ENCODE data around the gene KIF5B.
A peak's percentile ranks its signal among the peaks of the same experiment; 100 is the strongest.
"Not testable (repeated sequence)": the region's sequence is repeated elsewhere in the genome, so short reads cannot be mapped to it uniquely, and the experiment has no call there.

KIF5B gene

DNA sequence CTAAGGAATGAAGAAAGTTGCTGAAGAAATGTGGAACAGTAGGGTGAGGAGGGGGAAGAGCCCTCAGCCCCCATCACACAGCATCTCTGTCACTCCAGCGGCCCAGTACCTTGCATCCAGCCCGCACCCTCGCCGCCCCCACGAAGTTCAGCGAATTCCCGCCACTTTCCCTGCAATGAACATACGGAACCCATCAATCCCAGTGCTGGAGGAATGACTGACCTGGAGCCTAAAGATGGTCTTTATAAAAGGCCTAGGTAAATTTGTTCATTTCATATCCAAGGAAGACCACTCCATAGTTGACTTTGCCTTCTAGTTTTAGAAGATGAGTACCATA lies 779 bp upstream of the KIF5B start:
- FAIRE-seq: no peak

DNA sequence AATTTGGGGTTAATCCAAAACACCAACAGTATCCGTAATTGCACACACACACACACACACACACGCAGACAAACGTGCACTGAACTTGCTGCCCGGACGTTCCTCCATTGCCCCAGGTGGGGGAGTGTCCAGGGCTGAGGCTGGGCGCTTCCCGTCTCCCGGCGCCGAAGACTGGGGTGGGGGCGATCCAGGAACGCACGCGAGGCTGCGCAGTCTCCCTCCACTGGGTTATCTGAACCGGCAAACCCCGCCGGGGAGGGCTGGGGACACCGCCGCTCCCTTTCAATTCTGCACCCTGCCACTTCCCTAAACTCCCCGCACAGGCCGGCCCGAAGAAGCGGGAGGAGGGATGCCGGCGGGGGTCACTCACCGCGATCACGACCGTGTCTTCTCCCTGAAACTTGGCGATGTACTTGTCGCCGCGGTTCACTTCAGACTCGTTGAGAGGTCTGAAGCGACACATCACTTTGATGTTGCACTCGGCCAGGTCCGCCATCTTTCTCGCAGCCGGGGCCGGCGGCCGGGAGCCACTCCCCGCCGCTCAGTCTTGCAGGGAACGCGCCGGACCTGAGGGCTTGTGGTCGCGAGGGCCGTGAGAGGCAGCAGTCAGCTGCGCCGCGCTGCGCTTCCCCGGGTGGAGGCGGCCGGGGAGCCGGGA lies 618 bp downstream of the KIF5B start:
- FAIRE-seq: no peak

DNA sequence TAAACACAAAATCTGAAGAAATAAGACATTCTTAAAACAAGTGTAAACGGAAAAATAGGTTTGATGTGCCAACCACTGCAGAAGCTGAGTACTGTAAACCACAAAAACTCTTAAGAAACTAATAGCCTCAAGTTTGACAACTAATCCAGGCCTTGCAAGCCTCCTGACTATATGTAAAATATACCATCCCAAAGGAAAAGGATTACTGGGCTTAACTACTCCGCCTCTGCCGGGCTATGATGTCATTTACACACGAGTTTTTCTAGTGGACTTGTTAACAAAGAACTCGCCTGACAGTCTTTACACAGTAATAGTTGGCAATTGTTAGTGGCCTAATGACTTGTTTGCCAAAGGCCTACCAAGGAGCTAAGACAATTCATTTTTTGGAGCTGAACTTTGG lies 2.1 kb downstream of the KIF5B start:
- no peak for FAIRE-seq

DNA sequence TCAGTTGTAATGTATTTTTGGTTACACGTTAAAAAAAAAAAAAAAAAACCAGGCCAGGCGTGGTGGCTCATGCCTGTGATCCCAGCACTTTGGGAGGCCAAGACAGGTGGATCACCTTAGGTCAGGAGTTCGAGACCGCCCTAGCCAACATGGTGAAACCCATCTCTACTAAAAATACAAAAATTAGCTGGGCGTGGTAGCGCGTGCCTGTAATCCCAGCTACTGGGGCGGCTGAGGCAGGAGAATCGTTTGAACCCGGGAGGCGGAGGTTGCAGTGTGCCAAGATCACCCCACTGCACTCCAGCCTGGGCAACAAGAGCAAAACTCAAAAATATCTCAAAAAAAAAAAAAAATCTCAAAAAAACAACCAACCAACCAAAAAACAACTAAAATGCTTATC lies 2.8 kb downstream of the KIF5B start:
- not testable (repeated sequence) for FAIRE-seq

DNA sequence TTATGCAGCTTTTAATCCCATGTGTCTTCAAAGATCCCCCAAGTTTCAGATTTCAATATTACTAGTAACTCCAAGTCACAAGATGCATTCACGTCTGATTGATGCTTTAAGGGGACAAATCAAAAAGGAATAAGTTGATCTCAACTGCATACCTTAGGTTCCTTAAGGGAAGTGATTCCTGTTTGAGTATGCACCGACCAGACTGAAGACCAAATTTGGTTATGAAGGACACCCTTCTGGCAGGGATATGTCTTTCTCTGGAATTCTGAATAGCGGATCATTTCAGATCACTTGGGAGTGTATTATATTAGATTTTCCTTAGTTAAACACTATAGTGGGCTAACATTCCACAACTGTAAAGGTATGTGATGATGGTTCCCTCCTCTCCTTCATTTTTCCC lies 4.3 kb downstream of the KIF5B start:
- no peak for FAIRE-seq

DNA sequence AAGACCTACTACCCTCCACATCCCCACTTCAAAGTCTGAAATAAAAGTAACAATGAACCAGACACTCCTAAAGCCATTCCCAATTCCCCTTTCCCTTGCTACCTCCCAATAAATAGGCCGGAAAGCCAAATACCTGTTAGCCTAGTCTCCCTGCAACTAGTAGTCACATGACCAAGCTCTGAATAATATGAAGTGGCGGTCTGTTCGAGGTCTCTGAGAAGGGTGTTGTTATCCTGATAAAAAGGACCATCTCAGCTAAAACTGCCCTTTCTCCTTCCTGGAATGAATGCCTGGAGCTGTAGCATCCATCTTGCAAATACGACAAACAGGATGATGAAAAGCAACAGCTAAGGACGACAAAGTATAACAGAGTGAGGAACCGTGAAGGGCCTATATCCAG lies 6.0 kb downstream of the KIF5B start:
- no peak for FAIRE-seq

DNA sequence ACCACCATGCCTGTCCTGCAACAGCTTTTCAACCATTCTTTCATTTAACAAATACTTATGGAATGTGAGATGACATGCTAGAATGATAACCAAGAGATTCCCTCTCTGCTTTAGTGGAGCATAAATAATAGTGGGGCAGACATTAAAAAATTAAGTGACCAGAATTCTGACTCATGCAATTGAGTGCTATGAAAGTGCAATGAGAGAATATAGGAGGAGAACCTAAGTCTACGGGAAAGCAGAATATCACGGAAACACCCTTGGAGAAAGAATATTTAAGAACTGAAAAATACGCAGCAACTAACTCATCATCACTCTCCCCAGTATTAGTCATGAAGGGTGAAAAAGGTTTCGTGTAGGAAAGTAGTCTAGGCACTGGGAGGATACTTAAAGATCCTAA lies 7.1 kb downstream of the KIF5B start:
- FAIRE-seq: no peak

DNA sequence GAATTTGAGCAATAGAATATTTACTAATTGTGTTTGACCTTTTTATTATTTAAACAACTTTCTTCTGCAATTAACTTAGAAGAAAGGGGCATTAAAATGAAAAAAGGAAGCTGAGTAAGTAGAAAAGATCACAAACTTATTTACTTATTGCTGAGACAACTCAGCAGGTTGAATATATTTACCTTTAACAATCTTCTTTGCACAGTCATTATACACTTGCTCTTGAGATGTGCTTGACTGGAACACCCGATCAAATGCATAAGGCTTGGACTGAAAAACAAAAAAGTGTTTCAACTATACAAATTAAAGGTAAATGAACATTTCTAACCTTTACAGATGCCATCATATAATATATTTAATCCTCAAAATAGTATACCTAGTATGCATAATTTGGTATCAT lies 7.9 kb downstream of the KIF5B start:
- FAIRE-seq: no peak

DNA sequence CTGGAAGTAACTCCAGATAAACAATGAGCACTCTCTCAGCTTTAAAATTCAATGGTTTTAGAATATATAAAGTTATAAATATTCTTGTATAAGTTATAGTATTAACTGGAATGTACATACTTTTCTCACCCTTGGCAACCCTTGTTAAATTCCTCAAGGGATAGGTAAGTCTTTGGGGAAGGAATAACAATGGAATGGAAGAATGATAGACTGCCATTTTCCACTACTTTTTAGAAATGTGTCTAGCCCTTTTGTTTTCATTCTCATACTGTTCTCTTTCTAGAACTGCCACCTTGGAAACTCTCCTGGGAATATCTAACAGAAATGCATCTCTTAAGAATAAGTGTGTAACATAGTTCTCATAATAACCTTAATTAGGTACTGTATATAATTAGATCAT lies 8.3 kb downstream of the KIF5B start:
- FAIRE-seq: no peak

DNA sequence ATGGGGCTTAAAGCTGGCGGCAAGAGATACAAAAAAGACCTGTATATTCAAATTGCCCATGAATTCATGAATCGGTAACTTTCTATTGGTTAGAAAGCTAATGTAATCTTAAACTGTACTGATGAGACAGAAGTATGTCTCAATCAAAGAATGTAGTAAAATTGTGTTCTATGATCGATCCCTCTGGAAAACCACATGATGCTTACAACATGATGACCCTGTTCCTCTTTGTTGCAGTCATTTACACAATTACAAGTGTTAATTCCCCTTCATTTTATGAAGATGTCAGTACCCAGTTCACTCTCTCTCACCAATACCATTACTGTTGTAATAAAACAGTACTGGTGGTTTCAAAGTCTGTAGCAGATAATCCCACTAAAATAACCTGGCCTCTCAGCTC lies 10.1 kb downstream of the KIF5B start:
- no peak for FAIRE-seq

DNA sequence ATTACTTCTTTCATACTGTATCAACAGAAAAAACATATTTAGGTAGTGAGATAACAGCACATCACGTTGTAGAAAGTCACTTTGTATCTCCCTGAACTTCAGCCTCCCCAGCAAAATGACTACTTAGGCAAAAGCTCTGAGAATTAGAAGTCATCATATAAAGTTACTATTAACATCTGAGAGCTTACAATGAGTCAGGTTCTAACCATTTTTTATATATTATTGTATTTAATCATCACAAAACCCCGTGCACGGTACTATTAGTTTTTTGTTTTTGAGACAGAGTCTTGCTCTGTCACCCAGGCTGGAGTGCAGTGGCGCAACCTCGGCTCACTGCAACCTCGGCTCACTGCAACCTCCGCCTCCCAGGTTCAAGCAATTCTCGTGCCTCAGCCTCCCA lies 13.5 kb downstream of the KIF5B start:
- FAIRE-seq: not testable (repeated sequence)

DNA sequence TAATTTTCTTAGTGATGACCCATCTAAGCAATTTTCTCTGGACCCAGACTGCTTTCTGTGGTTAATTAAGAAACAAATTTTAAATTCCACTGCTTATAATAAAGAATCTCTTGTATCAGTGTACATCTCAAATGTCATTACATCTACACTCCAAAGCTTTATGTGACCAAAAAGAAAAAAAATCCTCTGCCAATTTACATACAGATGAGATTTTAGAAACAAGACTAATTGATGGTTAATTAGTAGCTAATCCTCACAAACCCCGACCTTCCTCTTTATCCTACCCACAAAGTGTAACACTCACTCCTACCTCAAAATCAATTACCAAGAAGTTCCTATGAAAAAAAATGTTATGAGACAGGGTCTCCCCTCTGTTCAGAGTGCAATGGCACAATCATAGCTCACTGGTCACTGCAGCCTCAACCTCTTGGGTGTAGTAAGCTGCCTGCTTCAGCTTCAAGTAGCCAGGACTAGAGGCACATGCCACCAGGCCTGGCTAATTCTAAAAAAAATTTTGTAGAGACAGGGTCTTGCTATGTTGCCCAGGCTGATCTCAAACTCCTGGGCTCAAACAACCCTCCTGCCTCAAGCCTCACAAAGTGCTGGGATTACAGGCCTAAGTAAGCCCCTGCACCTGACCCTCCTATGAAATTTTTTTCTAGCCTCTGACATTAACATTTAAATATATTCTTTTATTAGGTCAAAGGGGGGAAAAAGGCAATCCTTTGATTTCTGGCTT lies 14.8 kb downstream of the KIF5B start:
- no peak for FAIRE-seq

DNA sequence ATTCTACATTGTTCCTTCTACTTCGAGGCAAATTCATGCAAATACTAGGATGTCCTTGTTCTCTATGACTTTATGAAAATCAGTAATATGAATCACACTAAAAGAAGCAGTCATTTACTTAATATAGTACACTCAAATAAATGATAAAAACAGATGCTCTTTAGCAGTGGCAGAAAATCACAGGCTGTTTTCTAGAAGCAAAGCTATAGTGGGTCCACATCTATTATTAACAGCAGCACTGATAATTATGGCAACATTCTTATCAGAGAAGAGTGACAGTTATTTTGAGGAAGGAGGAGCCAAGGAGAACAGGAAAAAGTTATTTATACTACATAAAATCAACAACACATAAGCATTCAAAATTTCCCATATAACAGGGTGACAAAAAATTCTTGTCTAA lies 16.5 kb downstream of the KIF5B start:
- FAIRE-seq: peak; percentile 53

DNA sequence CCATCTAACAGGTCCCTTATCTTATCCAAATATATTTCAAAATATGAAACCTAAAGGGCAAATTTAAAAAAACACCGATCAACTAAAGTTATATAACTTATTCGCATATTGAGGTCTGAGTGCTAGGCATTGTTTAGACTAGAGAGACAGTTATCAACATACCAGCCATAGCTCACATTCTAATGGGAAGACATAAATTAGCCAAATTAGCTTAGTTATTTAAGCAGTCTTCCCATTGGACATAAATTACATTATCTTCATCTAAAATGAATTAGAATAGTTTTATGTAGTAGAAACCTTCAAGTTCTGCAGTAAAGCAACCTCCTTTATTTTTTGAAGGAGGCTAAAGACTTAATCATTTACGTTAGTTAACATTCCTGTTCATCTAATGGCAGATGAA lies 17.4 kb downstream of the KIF5B start:
- no peak for FAIRE-seq

DNA sequence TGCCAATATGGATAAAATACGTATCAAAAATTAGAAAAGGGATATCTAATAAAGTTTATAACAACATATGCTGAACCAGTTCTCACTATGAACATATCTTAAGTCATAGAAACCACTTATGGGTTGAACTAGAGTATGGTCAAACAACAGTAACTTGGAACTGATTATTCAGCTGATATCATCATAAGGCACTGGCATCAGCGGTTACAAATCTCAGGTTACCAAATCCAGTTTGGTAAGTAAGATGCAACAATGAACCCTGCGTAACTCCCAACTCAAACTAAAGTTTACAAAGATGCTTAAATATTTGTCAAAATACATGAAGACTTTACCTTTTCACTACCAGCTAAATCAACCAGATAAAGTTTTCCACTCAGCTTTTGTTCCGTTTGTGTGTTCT lies 19.3 kb downstream of the KIF5B start:
- FAIRE-seq: no peak

DNA sequence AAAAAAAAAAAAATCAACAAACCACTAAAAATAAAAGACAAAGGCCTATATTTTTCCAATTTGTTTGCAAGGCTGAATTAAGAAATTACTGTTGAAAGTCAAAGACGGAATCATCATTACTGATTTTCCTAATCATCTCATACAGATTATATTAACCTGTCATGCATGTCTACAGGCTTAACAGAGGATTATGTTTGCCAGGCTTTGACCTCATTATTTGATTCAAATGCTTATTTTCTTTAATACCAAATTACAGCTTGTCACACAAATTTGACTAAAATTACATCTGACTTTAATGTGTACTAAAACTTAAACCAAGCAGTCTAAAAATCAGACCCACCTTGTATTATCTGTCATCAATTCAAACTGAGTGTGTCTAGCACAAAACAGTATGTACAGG lies 21.2 kb downstream of the KIF5B start:
- FAIRE-seq: no peak

DNA sequence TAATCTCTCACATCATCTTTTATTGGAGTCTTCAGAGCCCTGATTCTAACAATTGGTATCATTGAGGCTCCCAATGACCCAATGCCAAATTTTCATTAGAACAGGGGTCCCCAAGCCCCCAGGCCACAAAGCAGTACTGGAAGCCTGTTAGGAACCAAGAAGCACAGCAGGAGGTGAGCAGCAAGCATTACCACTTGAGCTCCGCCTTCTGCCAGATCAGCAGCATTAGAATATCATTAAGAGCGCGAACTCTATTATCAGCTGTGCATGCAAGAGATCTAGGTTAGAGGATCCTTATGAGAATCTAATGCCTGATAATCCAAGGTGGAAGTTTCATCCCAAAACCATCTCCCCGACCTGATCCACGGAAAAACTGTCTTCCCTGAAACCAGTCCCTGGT lies 23.1 kb downstream of the KIF5B start:
- FAIRE-seq: no peak

DNA sequence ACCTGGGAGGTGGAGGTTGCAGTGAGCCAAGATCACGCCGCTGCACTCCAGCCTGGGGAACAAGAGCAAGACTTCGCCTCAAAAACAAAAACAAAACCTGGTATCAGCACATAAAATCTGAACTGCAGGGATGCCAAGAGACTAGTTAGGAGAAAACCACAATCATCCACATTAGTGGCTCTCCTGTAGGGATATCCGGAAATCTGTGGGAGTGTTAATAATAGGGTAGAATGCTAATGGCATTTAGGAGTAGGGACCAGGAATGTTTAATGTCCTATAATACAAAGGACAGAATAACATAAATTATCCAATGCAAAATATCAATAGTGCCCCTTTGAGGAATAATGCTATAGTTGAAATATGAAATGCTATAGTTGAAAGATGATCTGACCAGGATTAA lies 24.3 kb downstream of the KIF5B start:
- no peak for FAIRE-seq

DNA sequence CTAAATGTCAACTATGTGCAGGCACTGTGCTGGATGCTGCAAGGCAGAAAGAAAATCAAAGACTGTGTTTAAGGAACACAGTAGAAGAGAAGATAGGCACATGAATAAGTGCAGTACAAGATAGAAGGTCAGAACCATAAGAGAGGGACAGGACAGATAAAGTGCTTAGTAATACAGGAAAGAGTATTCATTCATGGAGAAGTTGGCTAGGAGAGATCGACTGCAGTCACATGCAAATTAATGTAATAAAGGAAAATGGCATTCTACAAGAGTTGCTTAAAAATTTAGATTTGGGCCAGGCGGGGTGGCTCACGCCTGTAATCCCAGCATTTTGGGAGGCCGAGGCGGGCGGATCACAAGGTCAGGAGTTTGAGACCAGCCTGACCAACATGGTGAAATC lies 24.8 kb downstream of the KIF5B start:
- FAIRE-seq: no peak

DNA sequence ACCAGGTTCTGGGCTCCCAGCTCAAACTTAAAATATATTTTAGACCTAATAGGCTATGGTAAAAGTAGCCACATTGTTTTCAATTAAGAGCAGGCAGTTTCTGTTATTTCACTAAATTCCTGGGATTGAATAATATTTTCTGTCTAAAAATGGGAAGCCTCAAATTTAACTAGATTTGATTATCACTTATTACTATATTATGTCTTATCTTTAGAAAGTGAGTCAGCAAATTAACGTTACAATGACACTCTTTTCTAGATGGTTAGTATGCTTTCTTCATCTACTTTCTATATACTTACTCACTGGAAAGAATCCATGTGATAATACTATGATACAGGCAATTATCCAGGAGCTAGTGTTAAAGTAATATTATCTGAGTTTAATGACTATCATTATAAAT lies 27.5 kb downstream of the KIF5B start:
- no peak for FAIRE-seq

DNA sequence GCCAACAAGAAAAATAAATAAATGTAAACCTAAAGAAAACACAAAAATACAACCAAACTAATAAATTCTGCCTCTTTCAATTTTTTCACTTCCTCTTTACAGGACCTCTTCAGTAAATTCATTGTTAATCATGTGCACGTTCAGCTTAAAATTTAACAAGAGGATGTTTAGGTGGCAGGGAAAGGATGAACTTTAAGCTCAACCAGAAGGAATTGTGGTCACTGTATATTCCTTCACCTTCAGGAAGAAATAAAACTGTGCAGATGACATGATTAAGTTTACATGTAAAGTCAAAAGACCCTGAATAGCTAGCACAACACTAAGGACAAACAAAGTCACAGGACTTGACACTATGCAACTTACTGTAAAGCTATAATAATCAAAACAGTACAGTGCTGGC lies 33.0 kb downstream of the KIF5B start:
- no peak for FAIRE-seq

DNA sequence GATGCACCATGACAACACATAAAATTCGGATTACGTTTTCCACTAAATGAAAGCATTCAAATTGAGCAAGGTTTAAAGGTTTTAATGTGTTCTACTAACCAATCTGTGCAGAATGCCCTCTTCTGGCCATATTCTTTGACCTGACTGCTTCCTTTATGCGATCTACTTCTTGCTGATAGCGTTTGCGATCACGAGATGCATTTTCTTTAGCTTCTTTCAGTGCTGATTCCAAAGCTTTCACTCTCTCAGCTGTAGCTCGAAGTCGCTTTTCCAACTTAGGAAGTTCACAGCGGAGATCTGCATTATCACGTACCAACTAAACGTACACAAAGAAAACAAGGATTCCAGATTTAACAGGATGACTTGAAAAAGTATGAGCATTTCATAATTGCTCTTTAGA lies 39.2 kb downstream of the KIF5B start:
- no peak for FAIRE-seq

DNA sequence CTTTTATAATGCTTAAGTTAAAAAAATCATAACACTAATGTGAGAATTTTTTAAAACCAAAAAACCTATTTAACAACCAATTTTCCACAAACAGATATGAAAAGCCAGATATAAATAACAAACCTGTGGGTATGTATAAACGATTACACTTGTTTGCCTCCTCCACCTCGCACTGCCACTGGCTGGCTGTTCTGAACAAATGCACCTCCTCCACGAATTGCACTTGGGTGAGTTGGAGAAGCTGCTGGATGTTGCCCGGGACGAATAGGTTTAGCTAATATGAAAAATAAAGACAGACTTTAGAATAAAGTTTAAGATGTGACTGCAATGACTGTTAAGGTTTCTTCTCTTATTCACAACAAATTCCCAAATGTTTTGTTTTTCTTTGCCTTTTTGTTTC lies 40.8 kb downstream of the KIF5B start:
- FAIRE-seq: peak; percentile 41

DNA sequence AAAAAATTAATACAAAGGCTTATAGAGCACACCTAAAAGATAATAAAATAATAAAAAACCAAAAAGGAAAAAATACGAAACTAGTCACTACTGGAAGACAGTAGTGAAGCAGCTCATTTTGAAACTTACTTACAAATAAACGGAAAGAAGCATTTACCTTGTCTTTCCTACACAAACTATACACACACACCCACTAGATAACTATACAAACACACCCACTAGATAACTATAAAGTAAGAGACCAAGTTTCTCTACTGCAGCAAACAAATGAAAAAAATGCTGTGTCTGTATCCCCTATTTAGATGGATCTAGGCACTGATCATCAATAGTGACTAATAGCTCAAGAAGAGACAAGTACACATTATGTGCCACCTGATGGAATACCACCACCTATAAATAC lies 49.2 kb downstream of the KIF5B start:
- no peak for FAIRE-seq

DNA sequence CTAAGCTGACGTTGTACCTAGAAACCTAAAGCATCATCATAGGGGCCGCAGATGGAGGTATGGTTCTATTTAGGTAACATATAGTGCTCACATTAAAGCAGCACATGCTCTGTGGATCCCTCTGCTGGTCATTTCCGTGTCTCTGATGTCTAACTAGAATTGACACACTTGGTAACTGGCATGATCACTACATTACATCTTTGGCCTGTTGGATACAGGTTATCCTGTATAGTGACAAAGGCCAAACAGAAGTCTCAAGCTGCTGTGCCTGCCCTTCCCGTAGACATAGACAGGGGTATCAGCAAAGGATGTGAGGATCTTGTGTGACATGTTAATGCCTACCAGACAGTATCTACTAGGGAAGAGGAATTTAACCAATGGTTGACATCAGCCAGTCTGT lies 51.2 kb downstream of the KIF5B start:
- FAIRE-seq: no peak
